Hepatic stellate cell (primary cell): ENCODE measurements around the gene UNC13D.

Experiments used
- DNase-seq: peaks from one replicate; pipeline ENCODE4 v3.0.0; 2011; ENCODE audit warnings: low spot score

Gene UNC13D

DNA sequence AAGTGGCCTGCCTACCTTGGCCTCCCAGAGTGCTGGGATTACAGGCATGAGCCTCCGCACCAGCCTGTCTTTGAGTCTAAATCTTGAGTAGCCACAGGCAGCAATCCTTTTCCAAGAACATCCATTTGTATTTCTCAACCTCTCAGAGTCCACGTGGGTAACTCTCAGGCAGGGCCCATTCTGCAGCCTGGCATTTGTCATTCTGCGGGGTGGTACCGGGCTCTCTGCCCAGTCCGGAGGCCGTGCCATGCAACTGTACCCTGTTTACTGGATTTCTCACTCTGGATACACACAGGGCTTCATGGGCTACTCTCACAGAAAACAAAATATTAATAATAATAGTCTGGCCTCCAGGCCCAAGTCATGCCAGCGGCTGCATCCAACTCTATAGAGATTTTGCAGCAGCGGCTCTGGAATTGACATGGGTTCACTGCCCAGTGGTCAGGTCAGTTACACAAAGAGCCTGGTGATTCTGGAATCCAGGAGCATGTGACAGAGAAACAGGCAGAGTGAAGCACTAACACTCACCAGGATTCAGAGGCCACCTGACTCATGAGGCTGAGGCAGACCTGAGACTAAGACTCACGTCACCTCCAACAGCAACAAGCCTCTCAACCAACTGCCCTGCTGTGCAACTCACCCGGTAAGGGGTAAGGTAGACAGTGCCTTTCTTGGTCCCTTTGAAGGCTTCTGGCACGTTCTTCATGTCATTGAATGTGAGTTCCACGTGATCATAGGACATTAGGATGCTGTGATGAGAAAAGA is 6.9 kb upstream of the UNC13D start:
- DNase-seq = no peak

DNA sequence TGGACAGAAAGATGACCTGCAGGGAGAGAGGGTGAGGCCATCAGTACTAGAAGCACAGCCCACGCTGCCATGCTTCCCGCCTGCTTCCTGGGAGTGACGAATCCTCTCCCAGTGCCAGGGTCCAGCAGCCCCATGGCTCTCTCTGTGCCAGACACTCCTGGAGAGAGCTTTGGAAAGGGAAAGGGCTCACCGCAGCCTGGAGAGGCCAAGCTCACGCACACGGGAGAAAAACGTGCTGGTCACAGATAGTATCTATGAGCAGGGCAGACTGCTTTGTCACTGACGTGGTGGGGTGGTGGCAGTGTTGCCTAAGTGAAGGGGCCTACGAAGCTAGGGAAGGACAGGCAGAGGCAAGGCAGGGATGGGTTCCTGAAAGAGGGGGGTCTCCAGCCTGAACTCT is 5.5 kb upstream of the UNC13D start:
- no peak for DNase-seq

DNA sequence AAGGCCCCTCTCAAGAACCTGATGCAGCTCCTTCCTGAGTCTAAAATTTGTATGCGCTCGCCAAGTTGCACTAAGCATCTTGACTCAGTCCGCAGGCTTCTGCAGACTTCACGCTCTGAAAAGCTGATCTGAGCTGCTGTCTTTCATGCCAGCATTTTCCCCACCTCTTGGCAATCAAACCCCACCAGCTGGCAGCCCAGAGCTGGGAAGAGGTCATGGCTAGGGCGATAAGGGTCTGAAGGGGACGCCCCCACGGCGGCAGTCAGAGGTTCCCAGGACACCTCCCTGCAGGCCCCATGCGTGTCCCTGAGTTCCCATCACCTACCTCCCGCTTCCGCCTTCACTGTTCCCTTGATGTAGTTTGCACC is 5.1 kb upstream of the UNC13D start:
- no peak for DNase-seq

DNA sequence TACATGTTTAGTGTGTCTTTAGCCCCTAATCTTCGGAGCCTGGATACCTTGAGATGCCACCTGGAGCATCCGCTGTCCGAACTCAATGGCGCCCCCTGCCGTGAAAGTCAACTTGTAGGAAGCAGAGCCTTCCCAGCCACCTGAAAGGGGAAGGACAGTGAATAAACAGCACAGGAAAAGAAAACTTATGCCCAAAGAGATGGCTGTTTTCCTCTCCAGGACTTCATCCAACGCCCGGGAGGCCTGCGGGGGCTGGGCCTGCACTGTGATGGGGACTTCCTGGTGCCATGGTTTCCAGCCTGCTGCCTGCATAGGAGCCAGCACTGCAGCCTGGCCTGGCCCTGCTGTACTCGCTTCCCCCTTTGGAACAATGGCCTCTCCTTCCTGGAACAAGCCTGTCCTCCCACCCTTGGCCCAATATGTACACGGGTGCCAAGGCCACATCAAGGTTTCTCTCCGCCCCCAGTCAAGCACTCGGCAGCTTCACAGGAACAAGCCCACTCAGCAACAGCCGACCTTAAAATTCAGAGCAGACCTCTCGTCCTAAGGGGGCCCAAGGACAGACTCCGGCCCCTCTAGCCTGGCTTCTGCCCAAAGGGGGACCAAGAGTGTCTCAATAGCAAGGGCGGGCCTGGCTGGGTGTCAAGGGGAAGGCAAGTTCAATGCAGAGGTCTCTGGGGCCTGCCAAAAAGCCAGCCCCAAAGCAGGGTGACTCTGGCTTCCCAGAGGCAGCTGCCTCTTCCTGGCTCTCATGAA is 4.5 kb upstream of the UNC13D start:
- DNase-seq = no peak

DNA sequence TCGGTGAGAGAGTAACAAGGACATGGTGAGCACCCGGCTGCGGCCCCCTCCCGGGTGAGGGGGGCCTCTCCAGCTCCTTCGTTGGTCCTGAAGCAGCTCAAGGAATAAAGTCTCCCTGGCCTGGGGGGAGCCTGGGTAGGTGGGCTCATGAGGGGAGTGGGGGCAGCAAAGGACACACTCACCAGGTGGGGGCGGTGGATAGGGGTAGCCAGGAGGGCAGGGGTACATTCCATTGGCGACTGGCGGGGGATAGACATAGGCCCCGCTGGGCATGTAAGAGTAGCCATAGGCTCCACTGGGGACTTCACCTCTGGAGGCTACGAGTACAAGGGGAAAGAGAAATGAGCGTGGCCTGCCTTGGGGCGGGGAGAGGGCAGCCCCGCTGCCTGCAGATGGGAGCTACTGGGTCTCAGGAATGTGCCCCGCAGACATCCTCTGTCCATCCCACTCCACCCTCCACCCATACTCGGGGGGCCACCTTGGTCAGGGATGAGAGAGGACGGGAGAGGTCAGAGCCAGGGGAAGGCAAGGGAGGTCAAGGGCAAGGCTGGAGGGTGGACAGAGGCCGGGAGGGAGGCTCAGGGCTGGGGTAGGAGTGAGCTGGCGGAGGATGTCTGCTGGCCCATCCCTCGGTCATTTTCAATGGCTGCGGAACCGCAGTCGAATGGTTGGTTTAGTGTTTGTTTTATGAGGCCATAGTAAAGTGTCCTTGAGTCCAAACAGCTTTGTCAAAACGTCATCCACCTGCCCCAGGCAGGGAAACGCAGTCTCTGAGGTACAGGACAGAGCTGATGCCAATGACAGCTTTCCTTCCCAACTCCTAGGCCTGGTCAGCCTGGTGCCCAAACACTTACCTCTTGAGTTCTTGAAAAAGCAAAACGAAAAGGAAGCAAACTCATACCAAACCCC is 3.7 kb upstream of the UNC13D start:
- no peak for DNase-seq

DNA sequence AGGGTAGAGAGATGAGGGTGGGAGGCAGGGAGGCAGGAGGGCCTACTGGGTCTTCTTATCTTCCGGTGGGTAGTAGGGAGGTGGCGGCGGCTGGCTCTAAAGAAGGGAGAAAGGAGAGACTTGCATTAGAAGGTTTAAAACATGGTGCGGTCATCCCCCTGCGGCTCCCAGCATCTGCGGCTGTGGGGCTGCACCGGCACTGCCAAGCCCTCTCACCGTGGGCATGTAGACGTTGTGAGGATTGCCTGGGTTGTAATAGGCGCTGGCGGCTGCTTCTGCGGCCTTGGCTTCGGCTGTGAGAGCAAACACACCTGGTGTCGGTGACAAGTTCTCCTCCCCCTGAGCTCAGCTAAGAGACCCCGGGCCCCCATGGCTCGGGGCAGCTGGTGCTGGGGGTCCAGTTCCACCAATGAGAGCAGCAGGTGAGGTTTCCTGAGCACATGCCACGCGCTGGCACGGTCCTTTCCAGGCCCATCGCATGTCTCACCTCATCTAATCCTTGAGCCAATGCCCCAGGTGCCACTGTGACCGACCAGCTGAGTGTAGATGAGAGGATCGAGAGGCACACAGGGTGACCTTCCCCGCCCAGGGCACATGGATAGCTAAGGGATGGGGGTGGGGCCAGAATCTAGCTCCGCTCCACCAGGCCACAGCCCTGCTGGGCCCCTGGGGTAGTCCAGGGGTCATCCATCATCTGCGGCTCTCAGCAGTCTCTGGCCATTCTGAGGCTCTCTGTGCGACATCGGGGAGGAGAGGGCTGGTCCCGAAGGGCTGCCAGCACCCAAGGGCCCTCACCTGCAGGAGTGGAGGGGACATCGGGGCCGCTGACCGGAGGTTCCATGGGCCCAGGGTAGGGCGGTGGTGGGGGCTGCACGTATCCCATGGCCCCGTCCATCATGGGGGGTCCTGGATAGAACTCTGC is 2.7 kb upstream of the UNC13D start:
- no peak for DNase-seq

DNA sequence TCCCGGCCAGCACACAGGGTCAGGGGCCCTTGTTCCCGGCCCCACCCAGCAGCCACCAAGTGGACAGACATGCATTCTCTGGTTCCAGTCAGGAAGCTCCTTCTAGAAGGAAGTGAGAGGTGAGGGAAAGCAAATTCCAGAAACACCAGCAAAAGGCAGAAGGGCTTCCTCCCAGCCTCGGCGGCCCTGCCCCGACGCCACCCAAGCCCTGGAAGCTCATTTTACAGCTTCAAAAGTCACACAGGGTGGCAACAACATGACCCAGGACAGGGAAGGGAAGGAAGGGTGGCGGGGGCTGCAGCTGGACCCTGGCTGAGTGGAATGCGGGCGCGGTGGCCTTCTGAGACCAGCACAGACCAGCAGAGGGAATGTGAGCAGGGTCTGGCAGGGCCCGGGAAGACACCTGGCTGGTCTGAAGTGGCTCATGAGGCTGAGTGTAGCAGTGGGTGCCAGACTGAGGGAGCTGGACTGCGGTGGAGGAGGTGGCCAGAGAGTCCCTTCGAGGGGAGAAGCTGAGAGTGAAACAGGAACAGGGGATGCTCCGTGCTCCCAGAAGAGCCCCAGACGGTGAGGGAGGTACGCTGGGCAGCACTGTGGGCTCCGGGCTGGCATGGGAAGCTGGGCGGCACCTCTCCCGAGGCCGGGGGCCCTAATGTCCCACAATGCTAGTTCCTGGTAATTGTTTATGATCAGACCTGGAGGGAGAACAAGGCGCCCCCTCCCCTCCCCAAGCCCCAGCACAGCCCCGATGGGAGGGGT is 1.9 kb upstream of the UNC13D start:
- DNase-seq = no peak

DNA sequence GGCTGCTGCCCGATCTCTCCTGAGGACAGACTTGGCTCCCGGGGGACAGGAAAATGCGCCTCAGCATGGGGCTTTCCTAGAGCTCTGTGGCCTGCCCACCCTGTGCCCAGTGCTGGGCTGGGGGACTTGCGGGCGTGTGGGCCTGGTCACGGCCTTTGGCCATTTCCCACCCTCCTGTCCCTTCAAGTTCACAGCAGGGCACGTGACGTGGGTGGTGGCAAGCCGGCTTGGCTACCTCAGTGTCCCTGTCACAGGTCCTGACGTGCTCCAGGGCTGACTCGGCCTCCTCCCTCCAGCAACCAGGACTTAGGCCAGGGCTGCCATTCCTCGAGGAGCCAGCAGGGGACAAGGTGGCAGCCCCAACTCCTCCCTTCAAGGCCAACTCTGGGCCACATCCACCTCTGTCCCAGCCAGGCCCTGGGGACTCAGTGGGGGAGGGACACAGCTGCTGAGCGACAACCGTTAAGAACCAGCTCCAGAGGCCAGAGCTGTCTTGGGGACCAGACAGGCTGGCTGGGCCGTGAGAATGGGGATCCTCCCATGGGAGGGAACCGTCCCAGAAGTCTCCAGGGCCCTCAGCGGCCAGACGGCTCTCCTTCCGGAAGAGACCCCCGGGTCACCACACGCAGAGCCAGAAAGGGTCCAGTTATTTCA is 981 bp upstream of the UNC13D start:
- peak; percentile 91 for DNase-seq

DNA sequence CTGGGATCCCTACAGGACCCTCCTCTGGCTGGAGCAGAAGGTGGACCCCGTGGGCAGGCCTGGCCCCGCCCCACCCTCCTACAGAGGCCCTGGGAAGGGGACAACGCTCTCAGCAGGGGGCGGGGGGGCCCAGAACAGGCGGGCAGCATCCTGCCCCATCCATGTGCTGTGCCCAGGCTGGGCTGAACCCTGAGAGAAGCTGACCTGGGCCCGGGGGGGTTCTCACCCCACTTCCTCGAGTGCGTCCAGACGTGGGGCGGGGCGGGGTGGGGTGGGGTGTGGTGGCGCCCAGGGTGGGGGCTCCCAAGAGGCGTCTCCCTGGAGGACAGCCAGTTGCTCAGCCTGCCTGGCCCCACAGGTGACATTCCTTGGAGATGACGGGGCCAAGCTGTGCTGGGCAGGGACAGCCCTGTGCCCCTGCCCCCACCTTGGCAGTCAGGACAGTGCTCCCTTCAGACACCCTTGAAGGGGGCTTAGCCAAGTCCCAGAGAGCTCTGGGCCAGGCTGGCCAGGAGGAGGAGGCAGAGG is 390 bp upstream of the UNC13D start:
- DNase-seq = no peak

DNA sequence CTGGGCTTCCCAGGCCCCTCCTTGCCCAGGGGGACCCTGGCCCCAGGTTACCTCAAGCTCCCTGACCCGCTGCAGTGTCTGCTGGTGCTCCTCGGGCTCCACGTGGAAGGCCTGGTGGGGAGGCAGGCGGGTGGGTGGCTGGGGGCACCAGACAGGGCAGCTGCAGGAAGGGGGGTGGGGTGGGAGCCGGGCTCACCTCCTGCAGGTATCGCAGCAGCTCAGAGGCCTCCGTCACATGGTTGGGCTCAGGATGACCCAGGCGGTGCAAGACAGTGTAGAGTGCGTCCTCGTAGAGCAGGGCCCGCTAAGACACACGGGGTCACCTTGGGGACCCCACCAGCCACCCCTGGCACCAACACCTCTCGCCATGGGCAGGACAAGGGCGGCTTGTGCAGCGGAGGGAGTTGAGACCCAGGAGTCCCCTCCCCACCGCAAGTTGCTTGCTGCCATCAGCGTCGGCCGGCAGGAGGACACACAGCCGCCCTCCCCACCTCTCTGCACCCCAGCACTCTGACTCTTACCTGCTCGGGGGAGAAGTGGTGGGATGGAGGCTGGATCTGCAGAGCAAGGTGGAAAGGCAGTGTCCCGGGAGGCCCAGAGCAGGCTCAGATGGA is 1.1 kb downstream of the UNC13D start:
- no peak for DNase-seq

DNA sequence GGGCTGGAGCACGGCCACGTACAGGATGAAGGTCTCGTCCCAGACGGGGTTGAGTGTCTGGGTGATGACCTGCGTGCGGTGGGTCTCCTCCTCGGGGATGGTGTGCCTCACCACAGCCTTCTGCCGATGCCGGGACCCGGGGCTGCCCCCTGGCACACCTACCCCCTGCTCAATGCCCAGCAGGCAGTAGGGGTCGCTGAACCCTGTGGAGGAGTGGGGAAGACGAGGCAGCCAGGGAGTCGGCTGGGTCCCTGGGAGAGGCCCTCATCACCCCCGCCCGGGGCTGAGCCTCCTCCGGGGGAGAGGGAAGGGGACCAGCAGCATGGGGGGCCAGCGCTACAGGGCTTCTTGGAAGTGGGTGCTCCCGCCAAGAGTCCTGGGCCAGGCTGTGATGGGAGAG is 1.8 kb downstream of the UNC13D start:
- DNase-seq = no peak

DNA sequence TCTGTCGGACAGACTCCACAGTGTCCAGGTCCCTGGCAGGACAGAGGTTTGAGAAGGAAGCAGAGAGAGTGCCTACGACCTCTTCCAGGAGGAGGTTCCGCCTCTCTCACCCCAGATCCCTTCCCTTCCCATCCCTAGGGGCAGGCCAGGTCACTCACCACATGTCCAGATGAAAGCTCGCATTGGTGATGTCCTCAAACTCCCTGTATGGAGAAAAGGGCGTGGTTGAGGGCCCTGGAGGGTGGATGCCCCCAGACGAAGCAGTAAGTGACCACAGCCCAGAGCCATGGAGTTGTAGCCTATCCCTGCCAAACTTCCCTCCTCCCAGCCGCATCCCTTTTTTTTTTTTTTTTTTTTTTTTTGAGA is 3.4 kb downstream of the UNC13D start:
- DNase-seq = no peak

DNA sequence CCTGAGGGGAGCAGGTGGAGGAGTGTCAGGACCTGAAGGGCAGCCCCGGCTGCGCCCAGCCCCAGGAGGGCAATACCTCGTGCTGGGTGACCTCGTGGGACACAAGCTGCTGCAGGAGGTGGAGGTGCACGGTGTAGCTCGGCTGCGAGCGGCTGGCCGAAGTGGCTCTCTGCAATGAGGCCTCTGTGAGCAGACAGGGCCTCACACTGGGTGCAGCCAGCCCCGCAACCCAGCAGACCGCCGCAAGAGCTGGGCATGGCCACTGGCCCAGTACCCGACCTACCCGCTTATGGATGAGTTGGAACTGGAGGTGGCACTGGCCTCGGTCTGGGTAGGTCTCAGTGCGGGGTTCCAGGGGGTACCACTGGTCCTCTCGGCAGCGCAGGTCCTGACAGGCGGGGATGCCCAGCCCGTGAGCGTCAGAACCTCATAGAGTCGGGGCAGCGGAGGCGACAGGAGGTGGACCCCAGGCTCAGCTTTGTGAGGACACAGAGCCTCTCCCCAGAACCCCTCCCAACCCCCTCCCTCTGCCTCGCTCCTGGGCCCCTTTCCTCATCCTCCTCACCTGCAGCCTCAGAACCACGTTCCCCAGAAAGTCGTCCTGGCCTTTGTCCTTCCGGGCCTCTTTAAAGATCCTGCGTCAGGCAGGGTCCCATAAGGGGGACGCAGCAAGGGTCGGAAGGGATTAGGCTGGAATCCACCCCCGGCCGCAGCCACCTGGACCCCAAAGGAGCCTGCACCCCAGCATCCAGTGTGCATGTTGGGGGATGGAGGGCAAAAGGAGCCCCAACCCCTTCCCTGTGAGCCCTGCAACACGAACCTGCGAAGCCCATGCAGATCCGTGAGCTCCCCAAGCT is 4.0 kb downstream of the UNC13D start:
- DNase-seq = no peak

DNA sequence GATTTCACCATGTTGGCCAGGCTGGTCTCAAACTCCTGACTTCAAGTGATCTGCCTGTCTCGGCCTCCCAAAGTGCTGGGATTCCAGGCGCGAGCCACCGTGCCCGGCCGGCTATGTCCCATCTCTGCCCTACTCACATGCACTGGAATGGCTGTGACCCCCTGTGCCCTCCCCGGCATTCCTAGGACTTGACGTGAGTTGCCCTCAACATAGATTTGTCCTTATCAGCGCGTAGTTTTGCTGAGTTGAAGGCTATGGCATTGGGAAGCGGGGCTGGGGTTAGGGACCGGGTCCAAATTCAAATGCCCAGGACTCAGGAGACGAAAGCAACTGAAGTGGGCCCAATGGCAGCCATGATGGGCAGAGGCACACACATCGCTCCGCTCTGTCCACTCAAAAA is 5.8 kb downstream of the UNC13D start:
- DNase-seq = no peak

DNA sequence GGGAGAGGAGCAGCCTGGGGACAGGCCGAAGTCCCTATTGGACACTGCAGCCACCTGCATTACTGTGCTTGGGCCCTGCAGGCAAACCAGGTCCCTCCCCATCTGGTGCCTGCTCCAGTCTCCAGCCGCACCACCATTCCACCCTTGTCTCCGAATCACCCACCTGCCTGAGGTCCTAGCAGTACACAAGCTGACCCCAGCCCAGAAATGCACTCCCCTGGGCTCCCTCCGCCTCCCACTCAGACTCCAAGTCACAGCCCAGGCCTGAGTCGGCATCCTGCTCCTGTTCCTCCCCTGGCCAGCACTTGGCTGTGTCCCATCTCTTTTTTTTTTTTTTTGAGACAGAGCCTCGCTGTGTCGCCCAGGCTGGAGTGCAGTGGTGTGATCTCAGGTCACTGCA is 6.3 kb downstream of the UNC13D start:
- no peak for DNase-seq

DNA sequence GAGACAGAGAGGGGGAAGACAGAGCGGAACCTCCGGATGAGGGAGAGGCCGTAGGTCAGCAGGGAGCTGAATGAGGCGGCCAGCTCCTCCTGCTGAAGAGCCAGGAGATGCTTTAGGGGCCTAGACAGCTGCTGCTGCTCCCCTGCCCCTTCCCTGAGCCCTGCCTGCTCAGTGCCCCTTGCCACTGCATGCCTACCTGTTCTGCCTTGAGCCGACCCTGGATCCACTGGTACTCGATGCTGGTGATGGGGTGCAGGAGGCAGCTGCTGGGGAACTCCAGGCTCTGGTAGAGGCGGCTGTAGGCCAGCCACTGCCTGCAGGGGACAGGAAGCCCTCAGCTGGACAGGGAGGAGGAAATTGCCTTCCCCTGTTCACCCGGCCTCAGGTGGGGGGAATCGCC is 7.6 kb downstream of the UNC13D start:
- no peak for DNase-seq

DNA sequence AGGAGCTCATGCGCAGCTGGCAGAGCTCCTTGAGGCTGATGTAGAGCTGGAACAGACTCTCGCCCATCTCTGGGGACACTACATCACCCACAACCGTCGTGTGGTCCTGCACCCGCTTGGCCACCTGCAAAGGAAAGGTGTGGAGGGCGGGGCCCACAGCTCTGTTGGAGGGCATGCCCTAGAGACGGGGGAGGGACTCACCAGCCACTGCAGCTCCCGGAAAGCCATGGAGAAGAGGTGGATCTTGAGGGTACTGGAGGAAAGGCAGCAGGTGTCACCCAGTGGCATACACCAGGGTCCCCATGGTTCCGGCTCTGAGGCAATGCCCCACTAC is 8.6 kb downstream of the UNC13D start:
- DNase-seq = no peak

DNA sequence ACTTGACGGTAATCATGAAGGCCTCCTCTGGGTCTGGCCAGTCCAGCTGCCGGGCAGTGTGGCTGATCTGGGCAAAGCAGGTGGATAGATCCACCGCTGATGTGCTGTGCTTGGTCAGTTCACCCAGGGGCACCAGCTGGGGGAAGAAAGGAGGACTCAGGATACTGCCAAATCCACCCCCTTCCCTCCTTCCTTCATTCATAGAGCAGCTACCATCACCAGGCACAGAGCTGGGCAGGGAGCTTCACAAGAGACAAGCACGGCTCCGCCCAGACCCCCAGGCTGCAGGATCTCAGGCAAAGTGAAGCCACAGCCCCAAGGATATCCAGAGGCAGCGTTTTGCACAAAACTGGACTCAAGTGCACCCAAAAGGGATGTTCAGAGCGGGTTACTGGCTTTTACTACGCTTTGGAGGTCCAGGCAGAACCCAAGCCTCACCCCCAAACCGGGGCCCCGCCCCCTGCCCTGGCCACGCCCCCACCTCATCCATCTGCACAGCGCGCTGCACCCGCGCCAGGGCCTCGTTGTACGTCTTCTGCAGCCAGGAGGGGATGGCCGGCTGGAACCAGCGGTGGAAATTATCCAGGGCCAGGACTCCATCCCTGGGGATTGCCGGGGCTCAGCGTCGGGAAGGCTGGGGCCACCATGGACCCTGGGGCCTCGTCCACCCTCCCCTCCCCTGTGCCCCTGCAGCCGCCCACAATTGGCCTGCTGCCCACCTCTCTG is 9.1 kb downstream of the UNC13D start:
- no peak for DNase-seq
